Liver (tissue), 9 donors: ENCODE measurements around the gene TCERG1L. TPM values are rescaled to one million over a fixed set of nuclear protein-coding genes. Genes with fewer than 3 reads are reported as not detected.

Experiments used
- DNase-seq: peaks from one replicate; pipeline ENCODE4 v3.0.0-alpha.2; 2017; ENCODE audit warnings: low spot score
- H3K27ac ChIP-seq, 2 donors: one replicate each; pipeline ENCODE4 v1.7.0; 2013; ENCODE audit warnings: inconsistent platforms in 2 of 2, low read length in 2 of 2, control low read depth in 1 of 2, low read depth in 1 of 2, mild to moderate bottlenecking in 1 of 2
- H3K27me3 ChIP-seq, 4 donors: one replicate each; pipeline versions ENCODE4 v1.6.1 to v1.7.0; 2013; ENCODE audit warnings: low read length in 3 of 4, inconsistent platforms in 1 of 4, mild to moderate bottlenecking in 1 of 4, moderate library complexity in 1 of 4; ENCODE audit not compliant: control insufficient read depth in 4 of 4, insufficient read depth in 4 of 4
- H3K36me3 ChIP-seq, 4 donors: one replicate each; pipeline versions ENCODE4 v1.6.1 to v1.7.0; 2013; ENCODE audit warnings: low read length in 3 of 4, mild to moderate bottlenecking in 3 of 4, low read depth in 1 of 4, moderate library complexity in 1 of 4; ENCODE audit not compliant: control insufficient read depth in 4 of 4, insufficient read depth in 3 of 4
- H3K4me1 ChIP-seq, 4 donors: one replicate each; pipeline versions ENCODE4 v1.6.1 to v1.7.0; 2013; ENCODE audit warnings: low read length in 3 of 4, mild to moderate bottlenecking in 3 of 4, moderate library complexity in 1 of 4; ENCODE audit not compliant: control insufficient read depth in 4 of 4, insufficient read depth in 4 of 4
- H3K4me3 ChIP-seq, 3 donors: one replicate each; pipeline versions ENCODE4 v1.6.1 to v1.7.0; 2013; ENCODE audit warnings: low read length in 3 of 3, control low read depth in 1 of 3, low read depth in 1 of 3, mild to moderate bottlenecking in 1 of 3
- H3K9ac ChIP-seq, 2 donors: one replicate each; pipeline ENCODE4 v1.7.0; 2013; ENCODE audit warnings: low read length in 2 of 2, mild to moderate bottlenecking in 2 of 2, moderate library complexity in 2 of 2, control low read depth in 1 of 2, low read depth in 1 of 2
- H3K9me3 ChIP-seq, 4 donors: one replicate each; pipeline versions ENCODE4 v1.6.1 to v1.7.0; 2013; ENCODE audit warnings: low read length in 3 of 4; ENCODE audit not compliant: control insufficient read depth in 4 of 4
- EGR1 ChIP-seq, 2 donors: IDR thresholded peaks; 2 replicates each; pipeline ENCODE4 v1.6.1; 2016 to 2018; ENCODE audit warnings: antibody characterized with exemption in 2 of 2, low read depth in 2 of 2
- FOXA2 ChIP-seq: IDR thresholded peaks from 2 replicates; pipeline ENCODE4 v1.6.1; 2016; ENCODE audit warnings: antibody characterized with exemption
- GABPA ChIP-seq, 2 donors: IDR thresholded peaks in 1 of 2; conservative IDR thresholded peaks in 1 of 2; 2 replicates each; pipeline ENCODE4 v1.6.1; 2016; ENCODE audit warnings: antibody characterized with exemption in 2 of 2, mild to moderate bottlenecking in 1 of 2, moderate library complexity in 1 of 2
- JUND ChIP-seq, 2 donors: IDR thresholded peaks; 2 replicates each; pipeline ENCODE4 v1.6.1; 2016; ENCODE audit warnings: antibody characterized with exemption in 2 of 2
- MAX ChIP-seq: IDR thresholded peaks from 2 replicates; pipeline ENCODE4 v1.6.1; 2016; ENCODE audit warnings: antibody characterized with exemption
- NR2F2 ChIP-seq: IDR thresholded peaks from 2 replicates; pipeline ENCODE4 v1.6.1; 2016; ENCODE audit warnings: antibody characterized with exemption
- RAD21 ChIP-seq, 2 donors: IDR thresholded peaks; 2 replicates each; pipeline ENCODE4 v1.6.1; 2016; ENCODE audit warnings: antibody characterized with exemption in 2 of 2, mild to moderate bottlenecking in 2 of 2
- SP1 ChIP-seq: IDR thresholded peaks from 2 replicates; pipeline ENCODE4 v1.6.1; 2018; ENCODE audit warnings: antibody characterized with exemption, mild to moderate bottlenecking
- TAF1 ChIP-seq: conservative IDR thresholded peaks from 2 replicates; pipeline ENCODE4 v1.6.1; 2016; ENCODE audit warnings: antibody characterized with exemption, mild to moderate bottlenecking
- YY1 ChIP-seq: IDR thresholded peaks from 2 replicates; pipeline ENCODE4 v1.6.1; 2016; ENCODE audit warnings: antibody characterized with exemption, mild to moderate bottlenecking
- WGBS: extraction: QIAGEN DNeasy Blood & Tissue Kit; methylation state at CpG from one replicate; pipeline ENCODE4 v1.1.7; 2013; 5-methylcytosine and 5-hydroxymethylcytosine counted together
- polyA plus RNA-seq, 2 donors: library from polyadenylated mRNA; stranded (reverse) in 1 of 2; unstranded in 1 of 2; fragments of 200-250 nt in 1 of 2; fragments of >200 nt in 1 of 2; fragmentation: Nextera tagmentation in 1 of 2; extraction: Ambion mirVana in 1 of 2; gene quantifications; one replicate each; pipeline versions ENCODE4 v1.2.1 to v1.2.3, GENCODE V29; 2013 to 2015
- total RNA-seq, 2 donors: library from RNA; depleted of rRNA; stranded (reverse); fragments of >200 nt; gene quantifications; one replicate each; pipeline ENCODE4 v1.2.3, GENCODE V29; 2014
- TF ChIP-seq, protein P1 (sequence below): IDR thresholded peaks from 2 replicates; pipeline ENCODE4 v1.6.1; 2016; ENCODE audit warnings: antibody characterized with exemption
- TF ChIP-seq, protein P2 (sequence below): IDR thresholded peaks from 2 replicates; pipeline ENCODE4 v1.6.1; 2016; ENCODE audit warnings: antibody characterized with exemption
- TF ChIP-seq, protein P3 (sequence below): IDR thresholded peaks from 2 replicates; pipeline ENCODE4 v1.6.1; 2016; ENCODE audit warnings: antibody characterized with exemption, mild to moderate bottlenecking
- donor health status: healthy.
- donor health status: healthy.
- donor health status: healthy.
- donor health status: healthy.
- donor health status: healthy.

Gene TCERG1L
- total and polyA plus RNA-seq, 4 donors = not detected

DNA sequence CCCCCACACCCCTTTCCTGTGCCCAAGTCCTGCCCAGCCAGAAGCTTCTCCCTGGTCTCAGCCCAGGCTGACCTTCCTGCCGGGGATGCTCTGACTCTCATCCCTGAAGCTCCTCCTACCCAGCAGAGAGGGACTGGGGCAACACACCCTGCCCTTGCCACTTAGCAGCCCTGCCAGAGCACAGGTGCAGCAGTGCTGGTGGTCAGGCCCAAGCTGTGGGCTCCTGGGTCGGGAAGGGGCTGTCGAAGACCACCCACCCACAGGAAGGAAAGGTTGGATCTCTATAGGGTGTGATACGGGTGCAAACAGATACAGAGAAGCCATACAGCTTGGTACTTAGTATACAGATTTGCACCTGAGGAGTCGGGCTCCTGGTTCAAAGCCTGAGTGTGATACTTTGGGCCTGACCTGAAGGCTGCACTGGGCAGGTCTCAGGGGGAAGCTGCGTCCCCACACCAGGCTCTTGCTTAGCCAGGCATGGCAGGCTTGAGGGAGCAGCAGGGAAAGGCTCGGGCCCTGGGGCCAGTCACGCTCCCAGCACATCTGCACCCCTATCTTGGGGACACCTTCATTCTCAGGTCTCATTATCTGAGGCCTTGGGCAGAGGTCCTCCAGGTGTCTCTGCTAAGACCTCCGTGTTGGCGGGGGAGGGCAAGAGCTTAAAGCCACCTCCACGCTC, 47.3 kb downstream of the TCERG1L start:
- no peak overlapping the region for H3K27ac ChIP-seq
- H3K36me3 ChIP-seq = no peaks in the 10 kb centered on the region
- no peaks in the 10 kb centered on the region for H3K4me1 ChIP-seq
- no peak overlapping the region for H3K9ac ChIP-seq
- peaks cover 0 to 7% (median 0%) of the 10 kb centered on the region in 4 donors for H3K27me3 ChIP-seq
- DNase-seq = no peak
- TF ChIP-seq, protein P1, sequence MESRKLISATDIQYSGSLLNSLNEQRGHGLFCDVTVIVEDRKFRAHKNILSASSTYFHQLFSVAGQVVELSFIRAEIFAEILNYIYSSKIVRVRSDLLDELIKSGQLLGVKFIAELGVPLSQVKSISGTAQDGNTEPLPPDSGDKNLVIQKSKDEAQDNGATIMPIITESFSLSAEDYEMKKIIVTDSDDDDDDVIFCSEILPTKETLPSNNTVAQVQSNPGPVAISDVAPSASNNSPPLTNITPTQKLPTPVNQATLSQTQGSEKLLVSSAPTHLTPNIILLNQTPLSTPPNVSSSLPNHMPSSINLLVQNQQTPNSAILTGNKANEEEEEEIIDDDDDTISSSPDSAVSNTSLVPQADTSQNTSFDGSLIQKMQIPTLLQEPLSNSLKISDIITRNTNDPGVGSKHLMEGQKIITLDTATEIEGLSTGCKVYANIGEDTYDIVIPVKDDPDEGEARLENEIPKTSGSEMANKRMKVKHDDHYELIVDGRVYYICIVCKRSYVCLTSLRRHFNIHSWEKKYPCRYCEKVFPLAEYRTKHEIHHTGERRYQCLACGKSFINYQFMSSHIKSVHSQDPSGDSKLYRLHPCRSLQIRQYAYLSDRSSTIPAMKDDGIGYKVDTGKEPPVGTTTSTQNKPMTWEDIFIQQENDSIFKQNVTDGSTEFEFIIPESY = no peak
- no peak for TF ChIP-seq RAD21 (IDR thresholded peaks at IDR 0.05)
- no peak for TF ChIP-seq JUND (IDR thresholded peaks at IDR 0.05)
- TF ChIP-seq GABPA (IDR thresholded peaks at IDR 0.05 in 1 of 2, conservative IDR thresholded peaks at IDR 0.05 in 1 of 2) = no peak
- no peak overlapping the region for H3K4me3 ChIP-seq
- no peaks in the 10 kb centered on the region for H3K9me3 ChIP-seq
- 77% methylated on average over 11 of the region's 11 CpGs for WGBS

DNA sequence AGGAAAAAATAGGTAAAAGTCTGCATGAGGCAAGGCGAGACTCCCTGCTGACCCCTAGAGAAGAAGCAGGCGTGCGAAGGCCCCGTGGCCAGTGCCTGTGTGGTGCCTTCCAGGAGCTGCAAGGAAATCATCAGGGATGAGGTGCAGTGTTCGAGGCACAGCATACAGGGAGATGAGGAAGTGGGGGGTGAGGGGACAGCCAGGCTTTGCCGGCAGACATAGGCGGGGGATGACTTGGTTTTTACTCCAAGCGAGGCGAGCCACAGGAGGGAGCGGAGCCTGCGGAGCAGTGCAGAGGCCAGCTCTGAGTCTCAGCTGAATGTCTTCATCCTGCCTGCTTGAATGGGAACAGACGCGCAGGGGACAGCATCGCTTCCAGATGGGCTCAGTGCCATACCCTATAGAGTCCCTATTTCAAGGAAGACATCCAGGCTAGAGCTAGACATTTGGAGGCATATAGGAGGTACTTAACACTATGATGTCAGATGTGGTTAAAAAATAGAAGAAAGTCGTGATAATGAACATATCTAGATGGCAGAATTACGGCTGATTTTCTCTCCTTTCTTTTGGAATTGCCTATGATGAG, 49.5 kb downstream of the TCERG1L start:
- no peak for DNase-seq
- Histone ChIP-seq H3K27ac (no peak overlapping the region), H3K9ac (no peak overlapping the region), H3K9me3 (no peaks in the 10 kb centered on the region), H3K36me3 (no peaks in the 10 kb centered on the region), H3K27me3 (peaks cover 0 to 7% (median 0%) of the 10 kb centered on the region in 4 donors), H3K4me1 (no peaks in the 10 kb centered on the region), H3K4me3 (no peak overlapping the region)
- WGBS = 78% methylated on average over 16 of the region's 16 CpGs
- TF ChIP-seq FOXA2 = no peak
- TF ChIP-seq YY1 = no peak
- TF ChIP-seq TAF1 = no peak
- TF ChIP-seq MAX = no peak
- no peak for TF ChIP-seq EGR1 (IDR thresholded peaks at IDR 0.05; ENCODE audit: low read depth in 2 of 2)
- TF ChIP-seq GABPA (IDR thresholded peaks at IDR 0.05 in 1 of 2, conservative IDR thresholded peaks at IDR 0.05 in 1 of 2) = no peak
- TF ChIP-seq, protein P2, sequence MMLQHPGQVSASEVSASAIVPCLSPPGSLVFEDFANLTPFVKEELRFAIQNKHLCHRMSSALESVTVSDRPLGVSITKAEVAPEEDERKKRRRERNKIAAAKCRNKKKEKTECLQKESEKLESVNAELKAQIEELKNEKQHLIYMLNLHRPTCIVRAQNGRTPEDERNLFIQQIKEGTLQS = no peak
- TF ChIP-seq, protein P3, sequence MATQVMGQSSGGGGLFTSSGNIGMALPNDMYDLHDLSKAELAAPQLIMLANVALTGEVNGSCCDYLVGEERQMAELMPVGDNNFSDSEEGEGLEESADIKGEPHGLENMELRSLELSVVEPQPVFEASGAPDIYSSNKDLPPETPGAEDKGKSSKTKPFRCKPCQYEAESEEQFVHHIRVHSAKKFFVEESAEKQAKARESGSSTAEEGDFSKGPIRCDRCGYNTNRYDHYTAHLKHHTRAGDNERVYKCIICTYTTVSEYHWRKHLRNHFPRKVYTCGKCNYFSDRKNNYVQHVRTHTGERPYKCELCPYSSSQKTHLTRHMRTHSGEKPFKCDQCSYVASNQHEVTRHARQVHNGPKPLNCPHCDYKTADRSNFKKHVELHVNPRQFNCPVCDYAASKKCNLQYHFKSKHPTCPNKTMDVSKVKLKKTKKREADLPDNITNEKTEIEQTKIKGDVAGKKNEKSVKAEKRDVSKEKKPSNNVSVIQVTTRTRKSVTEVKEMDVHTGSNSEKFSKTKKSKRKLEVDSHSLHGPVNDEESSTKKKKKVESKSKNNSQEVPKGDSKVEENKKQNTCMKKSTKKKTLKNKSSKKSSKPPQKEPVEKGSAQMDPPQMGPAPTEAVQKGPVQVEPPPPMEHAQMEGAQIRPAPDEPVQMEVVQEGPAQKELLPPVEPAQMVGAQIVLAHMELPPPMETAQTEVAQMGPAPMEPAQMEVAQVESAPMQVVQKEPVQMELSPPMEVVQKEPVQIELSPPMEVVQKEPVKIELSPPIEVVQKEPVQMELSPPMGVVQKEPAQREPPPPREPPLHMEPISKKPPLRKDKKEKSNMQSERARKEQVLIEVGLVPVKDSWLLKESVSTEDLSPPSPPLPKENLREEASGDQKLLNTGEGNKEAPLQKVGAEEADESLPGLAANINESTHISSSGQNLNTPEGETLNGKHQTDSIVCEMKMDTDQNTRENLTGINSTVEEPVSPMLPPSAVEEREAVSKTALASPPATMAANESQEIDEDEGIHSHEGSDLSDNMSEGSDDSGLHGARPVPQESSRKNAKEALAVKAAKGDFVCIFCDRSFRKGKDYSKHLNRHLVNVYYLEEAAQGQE = no peak
- TF ChIP-seq NR2F2 = no peak
- TF ChIP-seq SP1 = no peak
- TF ChIP-seq, protein P1 = no peak
